Activated T-cell treated with anti-CD3 and anti-CD28 coated beads for 24 hours (primary cell): ENCODE measurements around the gene SDSL.

ENCODE experiments used
- DNase-seq: peaks from one replicate; pipeline ENCODE4 v3.0.0-alpha.2; 2020; ENCODE audit warnings: low read depth

Gene SDSL

DNA sequence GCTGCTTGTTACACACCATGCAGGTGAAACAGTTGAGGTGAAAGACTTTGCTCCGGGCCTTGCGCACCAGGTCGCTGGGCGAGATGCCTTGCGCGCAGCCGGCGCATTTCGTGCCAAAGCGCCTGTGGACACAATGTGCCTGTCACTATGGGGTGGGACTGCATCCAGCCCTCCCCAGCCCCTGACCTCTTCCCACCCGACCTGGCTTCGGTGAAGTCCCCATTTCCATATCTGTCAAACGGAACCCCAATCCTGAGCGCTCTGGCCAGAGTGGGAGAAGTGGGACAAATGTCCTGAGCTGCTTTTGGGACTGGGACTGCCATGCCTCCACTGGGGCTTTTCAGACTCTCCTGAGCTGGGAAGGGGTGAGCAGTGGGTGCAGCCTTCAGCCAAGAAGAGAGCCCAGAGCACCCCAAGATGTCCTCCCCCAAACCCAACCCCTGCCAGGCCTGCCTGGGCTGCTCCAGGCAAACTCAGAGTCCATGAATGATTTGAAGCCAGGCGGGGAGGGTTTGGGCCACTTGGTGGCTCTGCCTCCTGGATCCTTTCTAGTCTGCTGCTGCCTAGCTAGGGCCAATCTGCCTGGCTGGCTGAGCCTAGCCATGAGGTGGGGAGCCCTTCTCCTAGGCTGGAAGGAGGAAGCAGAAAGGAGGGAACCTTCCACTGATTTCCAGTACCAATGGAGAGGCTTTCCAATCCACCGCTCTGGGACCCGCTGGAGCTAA, 47.2 kb downstream of the SDSL start:
- no peak for DNase-seq

GRCh38 chr12:113469949-113470743, 48.0 kb downstream of the SDSL start:
- no peak for DNase-seq

DNA sequence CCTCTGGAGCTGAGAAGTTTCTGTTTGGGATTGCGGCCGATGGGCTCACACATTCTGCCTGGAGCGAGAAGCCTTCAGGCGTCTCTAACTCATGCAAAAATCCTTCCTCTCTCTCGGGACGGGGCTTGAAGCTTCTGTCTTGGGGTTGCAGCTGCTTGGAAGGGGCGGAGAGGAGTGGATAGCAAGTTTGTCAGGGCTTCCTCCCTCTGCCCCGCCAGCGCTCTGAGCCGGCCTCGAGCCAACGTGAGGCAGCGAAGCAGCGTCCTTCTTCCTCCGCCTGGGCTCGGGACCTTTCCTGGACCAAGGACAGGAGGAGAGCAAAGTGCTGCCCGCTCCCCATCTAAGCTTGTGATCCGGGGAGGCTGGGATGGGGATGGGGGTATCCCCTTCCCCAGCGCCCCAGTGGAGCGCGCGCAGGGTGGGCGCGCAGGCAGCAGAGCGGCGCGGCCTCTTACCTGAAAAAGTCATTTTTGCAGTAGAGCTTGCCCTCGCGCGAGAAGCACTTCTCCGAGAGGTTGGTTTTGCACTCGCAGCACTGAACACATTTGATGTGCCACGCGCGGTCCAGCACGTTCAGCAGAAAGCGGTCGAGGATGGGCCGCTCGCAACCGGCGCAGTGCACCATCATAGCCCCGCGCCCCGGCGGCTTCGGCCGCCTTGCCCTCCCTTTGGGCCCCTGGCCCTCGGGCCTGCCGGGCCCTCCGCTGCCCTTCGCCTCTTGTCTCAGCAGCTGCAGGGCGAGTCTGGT, 48.9 kb downstream of the SDSL start:
- no peak for DNase-seq

DNA sequence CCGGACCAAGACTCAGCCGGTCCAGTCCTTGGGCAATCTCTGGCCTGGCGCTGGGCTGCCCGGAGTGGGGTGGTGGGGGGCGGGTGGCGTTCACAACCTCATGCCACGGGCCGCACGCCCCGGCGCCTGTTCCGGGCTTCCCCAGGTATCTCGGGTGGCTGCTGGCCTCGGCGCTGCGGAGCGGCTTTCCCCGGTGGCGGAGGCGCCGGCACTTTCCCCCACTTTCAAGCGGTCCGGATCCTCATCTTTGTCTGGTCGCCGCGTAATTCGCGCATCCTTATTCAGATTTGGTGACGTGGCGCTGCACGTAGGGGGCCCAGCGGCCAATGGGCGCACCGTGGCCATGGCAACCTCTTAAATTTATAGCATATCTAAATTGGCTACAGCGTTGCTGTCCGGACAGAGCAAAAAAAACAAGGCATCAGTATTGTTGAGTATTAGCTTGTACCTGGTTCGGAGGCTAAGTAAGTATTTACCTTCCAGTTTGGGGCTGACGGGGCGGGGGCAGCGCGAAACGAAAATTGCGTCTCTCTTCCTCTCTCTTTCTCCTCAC, 49.5 kb downstream of the SDSL start, which contains the start of gene LHX5:
LHX5 (minus strand) TSS at position 253 of the 553 bp plus-strand sequence. CDS start 373 bp downstream, outside the sequence.
- DNase-seq: no peak

- DNase-seq: no peak
Measured at GRCh38 chr12:113472191-113473121, 50.3 kb downstream of the SDSL start.

DNA sequence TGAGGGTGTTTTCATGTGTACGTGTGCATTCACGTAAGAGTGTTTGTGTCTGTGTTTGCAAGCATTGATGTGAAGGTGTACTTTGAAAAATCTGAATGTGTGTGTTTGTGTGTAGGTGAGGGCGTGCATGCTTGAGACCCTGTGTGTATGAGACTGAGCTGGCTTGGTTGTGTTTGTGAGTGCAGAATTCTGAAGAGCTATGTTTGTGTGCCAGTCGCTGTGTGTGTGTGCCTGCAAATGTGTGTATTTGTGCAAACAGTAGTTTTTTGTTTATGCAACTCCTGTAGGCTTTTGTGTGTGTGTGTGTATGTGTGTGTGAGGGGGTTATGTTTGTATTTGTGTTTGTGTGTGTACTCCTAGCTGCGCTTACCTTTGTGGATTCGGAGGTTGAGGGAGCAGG, 51.2 kb downstream of the SDSL start:
- no peak for DNase-seq

DNA sequence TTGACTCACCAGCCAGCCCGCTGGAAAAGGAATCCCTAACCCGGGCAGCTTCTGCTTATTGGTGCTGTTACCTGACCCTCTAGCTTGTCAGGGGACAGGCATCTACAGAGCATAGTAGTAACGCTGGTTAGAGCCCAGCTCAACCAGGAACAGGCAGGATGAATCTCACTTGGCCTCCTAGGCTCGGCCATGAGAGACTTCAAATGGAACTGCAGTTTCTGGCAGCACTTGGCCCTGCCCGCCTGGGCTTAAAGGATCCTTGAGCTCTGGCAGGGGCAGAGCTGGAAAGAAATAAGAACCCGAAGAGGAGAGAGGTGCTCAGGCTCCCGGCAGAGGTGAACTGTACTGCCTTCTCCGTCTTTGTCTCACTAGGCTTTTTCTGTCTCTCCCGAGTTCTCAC, 51.8 kb downstream of the SDSL start:
- no peak for DNase-seq

- no peak for DNase-seq
Measured at GRCh38 chr12:113474635-113475436, 52.7 kb downstream of the SDSL start.

- DNase-seq: no peak
Measured at GRCh38 chr12:113475451-113476175, 53.4 kb downstream of the SDSL start.

- no peak for DNase-seq
Measured at GRCh38 chr12:113476176-113476986, 54.2 kb downstream of the SDSL start.

- DNase-seq: no peak
Measured at GRCh38 chr12:113477171-113477841, 55.1 kb downstream of the SDSL start.

DNA sequence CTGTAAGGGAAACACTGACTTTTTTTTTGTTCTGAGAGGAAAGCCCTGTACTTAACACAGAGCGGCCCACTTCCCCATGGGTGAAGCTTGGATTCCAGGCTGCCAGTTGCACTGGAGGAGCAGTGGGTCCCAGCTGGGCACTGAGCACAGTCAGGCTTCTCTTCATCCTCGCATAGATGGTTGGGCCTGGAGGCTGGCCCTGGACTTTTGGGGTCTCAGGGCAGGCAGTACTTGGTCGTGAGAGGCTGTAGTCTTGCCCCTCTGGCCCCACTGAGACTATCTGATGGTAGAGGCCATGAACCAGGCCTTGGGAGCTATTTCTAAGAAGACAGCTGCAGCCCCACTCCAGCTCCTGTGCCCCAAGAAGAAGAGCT, 55.6 kb downstream of the SDSL start:
- no peak for DNase-seq

DNA sequence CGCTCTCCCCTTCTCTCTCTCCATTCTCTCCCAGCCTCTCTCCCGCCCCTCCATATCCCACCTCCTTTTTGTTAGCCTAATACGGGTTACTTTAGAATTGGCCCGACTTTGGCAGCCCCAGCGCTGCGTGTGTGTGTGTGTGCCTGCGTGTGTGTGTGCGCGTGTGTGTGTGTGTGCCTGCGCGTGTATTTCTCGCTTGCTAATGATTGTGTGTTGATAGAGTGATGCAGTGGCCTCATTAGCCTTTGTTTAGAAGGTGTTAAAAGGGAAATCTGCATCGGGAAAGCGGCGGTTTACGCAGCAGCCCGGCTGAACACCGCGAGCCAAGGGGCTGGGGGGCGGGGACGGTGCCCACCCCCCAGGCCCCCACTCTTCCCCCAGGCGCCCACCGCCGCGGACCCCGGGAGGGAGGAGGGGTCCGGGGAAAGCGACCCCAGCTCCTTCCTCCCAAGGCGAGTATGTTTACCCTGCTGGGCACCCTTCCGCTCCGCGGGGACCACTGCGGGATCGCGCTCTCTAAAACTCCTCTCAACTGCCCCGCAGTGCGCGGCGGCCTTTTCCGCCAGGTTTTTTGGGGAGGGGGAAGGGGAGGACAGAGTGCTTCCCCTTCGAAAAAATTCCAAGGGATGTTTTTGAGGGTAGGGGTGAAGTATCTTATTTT, 56.3 kb downstream of the SDSL start:
- DNase-seq: no peak

DNA sequence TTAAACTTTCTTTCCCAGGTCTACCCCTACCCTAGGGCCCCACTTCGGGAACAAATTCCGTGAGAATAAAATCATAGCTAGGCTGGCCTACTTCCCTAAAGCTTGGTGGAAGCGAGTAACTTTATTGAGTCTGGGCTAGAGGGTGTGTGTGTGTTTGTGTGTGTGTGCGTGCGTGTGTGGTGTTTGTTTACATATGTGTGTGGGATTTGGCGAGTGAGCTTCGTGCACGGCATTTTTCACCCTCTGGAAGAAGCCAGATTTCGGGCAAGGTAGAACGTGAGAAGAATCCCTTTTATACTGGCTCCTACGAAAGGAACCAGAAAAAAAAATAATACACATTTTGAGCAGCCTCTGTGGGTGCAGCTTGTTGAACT, 57.0 kb downstream of the SDSL start:
- DNase-seq: no peak

GRCh38 chr12:113479590-113480335, 57.6 kb downstream of the SDSL start:
- DNase-seq: no peak

DNA sequence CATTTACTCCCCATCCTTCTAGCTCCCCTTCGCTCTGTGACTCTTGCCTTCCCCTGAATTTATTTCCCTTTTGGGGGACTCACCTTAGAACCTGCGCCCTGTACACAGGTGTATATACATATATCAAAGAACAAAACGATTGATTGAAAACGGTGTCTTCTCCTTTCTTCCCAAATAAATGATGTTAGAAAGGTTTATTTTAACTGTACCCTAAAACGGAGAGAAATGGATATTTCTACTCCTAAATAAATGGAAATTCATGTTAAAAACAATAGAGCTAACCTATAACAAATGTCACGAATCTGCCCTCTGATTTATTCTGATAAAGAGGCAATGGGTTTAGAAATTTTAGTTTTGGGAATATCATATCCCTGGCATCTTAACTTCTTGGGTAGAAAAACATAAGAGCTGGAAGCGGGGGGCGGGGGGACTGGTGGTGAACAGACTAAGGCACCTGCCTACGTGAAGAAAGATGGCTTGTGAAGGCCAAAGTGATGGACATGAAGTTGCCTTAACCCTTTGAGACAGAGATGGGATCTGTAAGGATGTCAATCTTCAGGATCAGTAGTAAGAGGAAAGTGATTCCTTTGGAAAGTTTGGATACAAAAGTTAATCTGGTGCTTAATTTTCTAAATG, 58.3 kb downstream of the SDSL start:
- DNase-seq: no peak

GRCh38 chr12:113482334-113482733, 60.2 kb downstream of the SDSL start:
- no peak for DNase-seq
